B cell (primary cell): Measurements from ENCODE around the gene ECM2. TPM values are rescaled to one million over a fixed set of nuclear protein-coding genes. Genes with fewer than 3 reads are reported as not detected.
"Not testable (repeated sequence)": the region's sequence is repeated elsewhere in the genome, so short reads cannot be mapped to it uniquely, and the experiment has no call there.

Source experiments
- ATAC-seq: fragments of 200-7000 bp; cut with Tn5 transposase; one replicate; pipeline ENCODE4 v1.10.0; 2021; ENCODE audit warnings: low read depth, mild to moderate bottlenecking, moderate number of reproducible peaks, moderate library complexity
- CTCF ChIA-PET: fragments of 350-600 bp; sonication (Branson Sonifier 250); formaldehyde crosslinking; loops from one replicate; lab custom pipeline; 2021; ENCODE audit warnings: antibody characterized with exemption, inconsistent platforms; lab: Charles Lee
- POLR2A ChIA-PET: fragments of 350-600 bp; sonication (Branson Sonifier 250); formaldehyde crosslinking; loops from one replicate; lab custom pipeline; 2021; ENCODE audit warnings: antibody characterized with exemption; lab: Charles Lee
- DNase-seq: peaks from one replicate; pipeline ENCODE4 v3.0.0; 2013
- H2AFZ ChIP-seq: 2 replicates; pipeline ENCODE4 v1.6.1; 2012; ENCODE audit warnings: mild to moderate bottlenecking, low read depth, low read length; ENCODE audit not compliant: insufficient read depth, poor library complexity, severe bottlenecking
- H3K27ac ChIP-seq, 2 donors: 1 replicate in 1 of 2; 2 replicates in 1 of 2; pipeline ENCODE4 v1.5.1; 2012 to 2013; ENCODE audit warnings: low read length in 2 of 2, mild to moderate bottlenecking in 2 of 2, moderate library complexity in 1 of 2
- H3K27me3 ChIP-seq, 4 experiments: fragments of 200-600 bp in 1 of 4; sonication (generic) in 1 of 4; replicated peaks in 1 of 4; 1 replicate in 2 of 4; 2 replicates in 2 of 4; pipeline versions ENCODE4 v1.6.1 to v1.7.0; 2013 to 2016; ENCODE audit warnings: low read length in 3 of 4, mild to moderate bottlenecking in 2 of 4, mixed read lengths in 1 of 4, moderate library complexity in 1 of 4; ENCODE audit not compliant: insufficient read depth in 4 of 4, control insufficient read depth in 3 of 4; ENCODE audit errors: control extremely low read depth in 1 of 4
- H3K36me3 ChIP-seq, 2 experiments: replicated peaks in 1 of 2; 1 replicate in 1 of 2; 2 replicates in 1 of 2; pipeline versions ENCODE4 v1.6.1 to v1.7.1; 2013; ENCODE audit warnings: low read length in 1 of 2; ENCODE audit not compliant: insufficient read depth in 2 of 2, control insufficient read depth in 1 of 2; ENCODE audit errors: control extremely low read depth in 1 of 2, extremely low read depth in 1 of 2
- H3K4me1 ChIP-seq, 2 donors: fragments of 200-600 bp in 1 of 2; sonication (generic) in 1 of 2; 1 replicate in 1 of 2; 2 replicates in 1 of 2; pipeline versions ENCODE4 v1.5.1 to v1.6.1; 2013 to 2017; ENCODE audit warnings: low read length in 2 of 2; ENCODE audit not compliant: control insufficient read depth in 2 of 2, insufficient read depth in 2 of 2
- H3K4me2 ChIP-seq: replicated peaks from 2 replicates; pipeline ENCODE3; 2012; ENCODE audit warnings: mild to moderate bottlenecking, low read depth, low read length; ENCODE audit not compliant: poor library complexity, severe bottlenecking
- H3K4me3 ChIP-seq, 5 experiments: fragments of 200-600 bp in 1 of 5; sonication (generic) in 1 of 5; 1 replicate in 3 of 5; 2 replicates in 2 of 5; pipeline versions ENCODE4 v1.5.1 to v1.7.0; 2011 to 2016; ENCODE audit warnings: low read length in 4 of 5, mild to moderate bottlenecking in 4 of 5, low read depth in 2 of 5, control low read depth in 1 of 5, moderate library complexity in 1 of 5; ENCODE audit not compliant: insufficient read depth in 1 of 5; ENCODE audit errors: control extremely low read depth in 1 of 5, extremely low read depth in 1 of 5
- H3K79me2 ChIP-seq: fragments of 200-600 bp; sonication (generic); one replicate; pipeline ENCODE4 v1.6.0; 2016; ENCODE audit warnings: low read length; ENCODE audit not compliant: control insufficient read depth, insufficient read depth
- H3K9ac ChIP-seq: fragments of 200-600 bp; sonication (generic); 2 replicates; pipeline ENCODE4 v1.6.1; 2017; ENCODE audit warnings: mild to moderate bottlenecking, low read length, moderate library complexity
- H3K9me3 ChIP-seq, 3 donors: one replicate each; pipeline versions ENCODE4 v1.6.1 to v1.7.1; 2013; ENCODE audit warnings: low read length in 2 of 3; ENCODE audit not compliant: control insufficient read depth in 2 of 3, insufficient read depth in 1 of 3; ENCODE audit errors: control extremely low read depth in 1 of 3
- H4K20me1 ChIP-seq: 2 replicates; pipeline ENCODE4 v1.6.0; 2012; ENCODE audit warnings: mild to moderate bottlenecking, low read length; ENCODE audit not compliant: insufficient read depth, control insufficient read depth, poor library complexity, severe bottlenecking
- H3K27ac Mint-ChIP-seq: one replicate; pipeline ENCODE4 v1.8.0; 2021; ENCODE audit warnings: mixed read lengths
- H3K27me3 Mint-ChIP-seq: one replicate; pipeline ENCODE4 v1.8.0; 2021; ENCODE audit warnings: mixed read lengths
- H3K4me1 Mint-ChIP-seq: one replicate; pipeline ENCODE4 v1.8.0; 2021; ENCODE audit warnings: mixed read lengths
- H3K4me3 Mint-ChIP-seq: one replicate; pipeline ENCODE4 v1.8.0; 2021; ENCODE audit warnings: mixed read lengths
- H3K9me3 Mint-ChIP-seq: one replicate; pipeline ENCODE4 v1.8.0; 2022; ENCODE audit warnings: mixed read lengths; ENCODE audit not compliant: insufficient read depth
- CTCF ChIP-seq: fragments of 200-600 bp; IDR thresholded peaks from one replicate; pipeline ENCODE4 v1.8.0; 2022; ENCODE audit warnings: antibody characterized with exemption, mild to moderate bottlenecking
- EZH2 ChIP-seq: IDR thresholded peaks from 2 replicates; pipeline ENCODE4 v1.6.1; 2012; ENCODE audit warnings: borderline replicate concordance, low read depth, mild to moderate bottlenecking, moderate library complexity, low read length; ENCODE audit not compliant: insufficient read depth, poor library complexity, severe bottlenecking
- WGBS: methylation state at CpG from one replicate; pipeline ENCODE4 v1.1.5; 2013; ENCODE audit warnings: missing lambda C conversion rate; ENCODE audit not compliant: insufficient coverage; 5-methylcytosine and 5-hydroxymethylcytosine counted together
- intact Hi-C: fragments of 100-400 bp; cut with micrococcal nuclease; formaldehyde crosslinking; loops from one replicate; pipeline ENCODE4 v1.10.0; 2022
- polyA minus RNA-seq: library from RNA; depleted of rRNA, polyadenylated mRNA; stranded (reverse); fragments of >200 nt; gene quantifications from 2 replicates; pipeline ENCODE4 v1.2.3, GENCODE V29; 2012
- polyA plus RNA-seq: library from polyadenylated mRNA; depleted of rRNA; stranded (reverse); fragments of >200 nt; gene quantifications from 2 replicates; pipeline ENCODE4 v1.2.3, GENCODE V29; 2012
- total RNA-seq, 2 donors: library from RNA; stranded (reverse); fragments of 120-200 nt in 1 of 2; gene quantifications; 1 replicate in 1 of 2; 2 replicates in 1 of 2; pipeline versions ENCODE4 v1.2.3 to v1.2.4, GENCODE V29; 2013 to 2022

ECM2 gene
- total RNA-seq (not detected in 2 replicates), polyA plus RNA-seq (0.09 TPM in 1 of 2 replicates, not detected in the other), polyA minus RNA-seq (not detected in 2 replicates)
- 0.44 TPM for total RNA-seq (2013)

DNA sequence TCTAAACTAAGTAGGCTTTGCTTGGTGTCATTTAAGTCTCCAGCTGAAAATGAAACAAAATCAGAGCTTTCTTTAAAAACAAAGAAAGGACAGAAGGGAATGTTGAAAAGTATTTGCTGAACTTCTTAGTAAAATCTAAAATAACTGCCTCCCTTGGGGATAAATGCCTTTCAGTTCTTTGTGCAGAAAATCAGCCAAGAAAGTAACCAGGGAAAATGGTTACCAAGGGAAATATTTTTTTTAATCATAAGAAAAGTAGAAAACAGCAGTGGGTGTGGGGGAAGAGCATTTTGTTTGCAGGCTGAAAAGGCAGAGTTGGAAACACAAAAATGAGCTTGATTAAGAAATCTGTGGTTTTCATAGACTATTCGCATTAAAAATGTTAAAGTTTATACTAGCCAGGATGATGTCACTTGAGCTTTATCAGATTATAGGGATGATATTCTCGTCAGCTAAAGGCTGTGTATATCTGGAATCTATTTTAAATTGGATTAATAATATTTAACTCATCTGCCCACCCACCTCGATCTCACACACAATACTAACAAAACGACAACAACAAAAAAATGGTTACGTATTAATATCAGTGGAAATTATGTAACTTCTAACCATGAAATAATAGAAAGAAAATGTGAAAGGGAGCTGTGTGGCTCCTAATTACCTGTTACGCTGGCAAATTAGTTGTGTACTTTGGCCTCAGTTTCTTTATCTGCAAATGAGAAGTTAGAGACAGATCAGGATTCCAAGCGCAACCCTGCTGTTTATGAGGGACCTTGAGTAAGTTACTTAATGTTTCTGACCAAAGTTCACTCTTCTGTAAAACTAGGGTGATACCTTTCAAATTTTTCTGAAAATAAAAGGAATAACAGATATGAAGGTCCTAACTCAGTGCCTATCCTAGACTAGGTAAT lies at the start of gene ECM2:
ECM2 (minus strand) TSS at position 51 of the 911 bp plus-strand sequence. CDS start 13,124 bp downstream, outside the sequence.
- Histone ChIP-seq H3K4me3 (no peak within 1 kb of the TSS), H3K4me2 (no peak within 1 kb of the TSS), H3K79me2 (no peaks in the 10 kb centered on the region), H3K27me3 (no peaks in the 10 kb centered on the region), H3K9me3 (no peaks in the 10 kb centered on the region), H3K36me3 (no peaks in the 10 kb centered on the region), H4K20me1 (no peaks in the 10 kb centered on the region), H3K27ac (no peak within 1 kb of the TSS), H3K9ac (no peak within 1 kb of the TSS), H2AFZ (peak within 1 kb of the TSS; percentile 23), H3K4me1 (no peaks in the 10 kb centered on the region)
- Mint-ChIP-seq H3K4me3 (no peak within 1 kb of the TSS), H3K9me3 (peaks cover 3% of the 10 kb centered on the region), H3K4me1 (peaks cover 11% of the 10 kb centered on the region), H3K27ac (no peak within 1 kb of the TSS), H3K27me3 (no peaks in the 10 kb centered on the region)
- ATAC-seq (no peak), DNase-seq (no peak)
- intact Hi-C loops, result no loop called here
- WGBS, result 90% methylated on average over 2 of the region's 7 CpGs
- POLR2A ChIA-PET, result no interaction called here
- TF ChIP-seq CTCF, result no peak
- TF ChIP-seq EZH2, result no peak
- CTCF ChIA-PET, result no interaction called here

DNA sequence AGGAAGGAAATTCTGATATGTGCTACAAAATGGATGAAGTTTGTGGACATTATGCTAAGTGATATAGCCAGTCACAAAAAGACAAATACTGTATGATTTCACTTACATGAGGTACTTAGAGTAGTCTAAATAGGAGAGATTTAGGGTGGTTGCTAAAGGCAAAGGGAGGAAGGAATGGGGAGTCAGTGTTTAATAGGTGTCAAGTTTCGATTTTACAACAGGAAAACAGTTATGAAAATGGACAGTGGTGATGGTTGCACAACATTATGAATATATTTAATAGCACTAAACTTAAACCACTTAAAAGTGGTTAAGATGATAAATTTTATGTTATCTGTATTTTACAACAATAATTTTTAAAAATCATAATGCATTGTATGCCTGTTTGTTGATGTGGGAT lies 40.4 kb upstream of the ECM2 start:
- no peak overlapping the region for H3K4me3 Mint-ChIP-seq
- no peak for TF ChIP-seq EZH2
- TF ChIP-seq CTCF, result no peak
- no peak overlapping the region for H2AFZ ChIP-seq
- H3K4me2 ChIP-seq, result no peak overlapping the region
- WGBS, result no CpG with 5 or more reads among the region's 1 CpG
- no peak overlapping the region for H3K27ac ChIP-seq
- no peaks in the 10 kb centered on the region for H3K79me2 ChIP-seq
- no peaks in the 10 kb centered on the region for H3K27me3 Mint-ChIP-seq
- H3K4me1 ChIP-seq, result no peaks in the 10 kb centered on the region
- H4K20me1 ChIP-seq, result no peaks in the 10 kb centered on the region
- CTCF ChIA-PET, result no interaction called here
- intact Hi-C loops, result no loop called here
- no peaks in the 10 kb centered on the region for H3K36me3 ChIP-seq
- no peak overlapping the region for H3K9ac ChIP-seq
- ATAC-seq (no peak), DNase-seq (no peak)
- no peak overlapping the region for H3K27ac Mint-ChIP-seq
- H3K27me3 ChIP-seq, result no peaks in the 10 kb centered on the region
- POLR2A ChIA-PET, result no interaction called here
- no peak overlapping the region for H3K4me3 ChIP-seq
- H3K9me3 Mint-ChIP-seq, result peaks cover 3% of the 10 kb centered on the region
- H3K9me3 ChIP-seq, result peaks cover 0 to 3% (median 0%) of the 10 kb centered on the region in 3 donors
- H3K4me1 Mint-ChIP-seq, result no peaks in the 10 kb centered on the region

DNA sequence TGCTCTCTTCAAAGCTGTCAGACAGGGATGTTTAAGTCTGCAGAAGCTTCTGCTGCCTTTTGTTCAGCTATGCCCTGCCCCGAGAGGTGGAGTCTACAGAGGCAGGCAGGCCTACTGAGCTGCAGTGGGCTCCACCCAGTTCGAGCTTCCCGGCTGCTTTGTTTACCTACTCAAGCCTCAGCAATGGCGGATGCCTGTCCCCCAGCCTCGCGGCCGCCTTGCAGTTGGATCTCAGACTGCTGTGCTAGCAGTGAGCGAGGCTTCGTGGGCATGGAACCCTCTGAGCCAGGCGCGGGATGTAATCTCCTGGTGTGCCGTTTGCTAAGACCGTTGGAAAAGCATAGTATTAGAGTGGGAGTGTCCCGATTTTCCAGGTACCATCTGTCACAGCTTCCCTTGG lies 37.8 kb upstream of the ECM2 start:
- CTCF ChIA-PET, H2AFZ ChIP-seq, H3K27ac ChIP-seq, H3K4me3 ChIP-seq, H3K4me3 Mint-ChIP-seq, H3K9me3 ChIP-seq, H3K4me1 ChIP-seq, H3K27me3 ChIP-seq, H3K36me3 ChIP-seq, DNase-seq, H3K27me3 Mint-ChIP-seq, intact Hi-C loops, H3K9me3 Mint-ChIP-seq, H3K4me2 ChIP-seq, H3K4me1 Mint-ChIP-seq, H4K20me1 ChIP-seq, H3K9ac ChIP-seq, ATAC-seq, H3K79me2 ChIP-seq, POLR2A ChIA-PET, H3K27ac Mint-ChIP-seq: not testable (repeated sequence)
- WGBS, result 100% methylated on average over 4 of the region's 14 CpGs
